Esophagus squamous epithelium (tissue), 4 donors: ENCODE measurements around the gene CYB5R3.

Experiments
- POLR2A ChIP-seq, 4 donors: fragments of 450-650 bp; IDR thresholded peaks; one replicate each; pipeline ENCODE4 v1.6.1; 2017; ENCODE audit warnings: antibody characterized with exemption in 4 of 4, mild to moderate bottlenecking in 4 of 4, moderate library complexity in 3 of 4
- TF ChIP-seq, protein P1 (sequence below), 6 experiments: fragments of 450-650 bp in 4 of 6; fragments of 200-600 bp in 2 of 6; sonication (generic) in 2 of 6; IDR thresholded peaks; one replicate each; pipeline ENCODE4 v1.5.1; 2016 to 2019; ENCODE audit warnings: antibody characterized with exemption in 6 of 6, mild to moderate bottlenecking in 4 of 6, moderate library complexity in 4 of 6

GRCh38 chr22:42664976-42665831 is 16.0 kb upstream of the CYB5R3 start:
- TF ChIP-seq POLR2A (IDR thresholded peaks at IDR 0.05): no peak
- TF ChIP-seq, protein P1, sequence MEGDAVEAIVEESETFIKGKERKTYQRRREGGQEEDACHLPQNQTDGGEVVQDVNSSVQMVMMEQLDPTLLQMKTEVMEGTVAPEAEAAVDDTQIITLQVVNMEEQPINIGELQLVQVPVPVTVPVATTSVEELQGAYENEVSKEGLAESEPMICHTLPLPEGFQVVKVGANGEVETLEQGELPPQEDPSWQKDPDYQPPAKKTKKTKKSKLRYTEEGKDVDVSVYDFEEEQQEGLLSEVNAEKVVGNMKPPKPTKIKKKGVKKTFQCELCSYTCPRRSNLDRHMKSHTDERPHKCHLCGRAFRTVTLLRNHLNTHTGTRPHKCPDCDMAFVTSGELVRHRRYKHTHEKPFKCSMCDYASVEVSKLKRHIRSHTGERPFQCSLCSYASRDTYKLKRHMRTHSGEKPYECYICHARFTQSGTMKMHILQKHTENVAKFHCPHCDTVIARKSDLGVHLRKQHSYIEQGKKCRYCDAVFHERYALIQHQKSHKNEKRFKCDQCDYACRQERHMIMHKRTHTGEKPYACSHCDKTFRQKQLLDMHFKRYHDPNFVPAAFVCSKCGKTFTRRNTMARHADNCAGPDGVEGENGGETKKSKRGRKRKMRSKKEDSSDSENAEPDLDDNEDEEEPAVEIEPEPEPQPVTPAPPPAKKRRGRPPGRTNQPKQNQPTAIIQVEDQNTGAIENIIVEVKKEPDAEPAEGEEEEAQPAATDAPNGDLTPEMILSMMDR (IDR thresholded peaks at IDR 0.05): no peak
